ENCODE data around the gene TUBGCP3. TPM values are rescaled to one million over a fixed set of nuclear protein-coding genes. Genes with fewer than 3 reads are reported as not detected.
A peak's percentile ranks its signal among the peaks of the same experiment; 100 is the strongest.

Gene TUBGCP3
- total RNA-seq, 1 donor, result 17.0 TPM

DNA sequence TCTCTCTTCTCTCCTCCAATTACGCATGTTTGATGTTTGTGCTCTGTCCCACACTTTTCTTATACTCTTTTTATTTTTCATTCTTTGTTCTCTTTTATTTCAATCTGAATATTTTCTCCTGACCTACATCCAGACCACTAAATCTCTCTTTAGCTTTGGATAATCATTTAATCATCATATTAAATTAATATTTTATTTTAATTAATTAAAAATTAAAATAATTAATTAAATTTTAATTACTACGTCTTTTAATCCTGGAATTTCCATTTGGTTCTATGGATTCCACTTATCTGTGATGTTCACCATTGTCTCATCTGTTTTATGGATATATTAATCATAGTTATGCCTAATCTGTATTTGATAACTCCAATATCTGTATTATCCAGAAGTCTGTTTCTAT is 149.4 kb downstream of the TUBGCP3 start:
- H3K27ac ChIP-seq (ENCODE audit: low read depth, low read length), result no peak overlapping the region
- DNase-seq (ENCODE audit: insufficient read length, low spot score, missing footprints), result peak; percentile 22
- H3K4me2 ChIP-seq (ENCODE audit: insufficient read depth, low read length), result no peak overlapping the region
- H4K20me1 ChIP-seq (ENCODE audit: insufficient read depth, low read length), result no peaks in the 10 kb centered on the region
- no peaks in the 10 kb centered on the region for H3K4me1 ChIP-seq (ENCODE audit: insufficient read depth, low read length)
- TF ChIP-seq, protein P1, sequence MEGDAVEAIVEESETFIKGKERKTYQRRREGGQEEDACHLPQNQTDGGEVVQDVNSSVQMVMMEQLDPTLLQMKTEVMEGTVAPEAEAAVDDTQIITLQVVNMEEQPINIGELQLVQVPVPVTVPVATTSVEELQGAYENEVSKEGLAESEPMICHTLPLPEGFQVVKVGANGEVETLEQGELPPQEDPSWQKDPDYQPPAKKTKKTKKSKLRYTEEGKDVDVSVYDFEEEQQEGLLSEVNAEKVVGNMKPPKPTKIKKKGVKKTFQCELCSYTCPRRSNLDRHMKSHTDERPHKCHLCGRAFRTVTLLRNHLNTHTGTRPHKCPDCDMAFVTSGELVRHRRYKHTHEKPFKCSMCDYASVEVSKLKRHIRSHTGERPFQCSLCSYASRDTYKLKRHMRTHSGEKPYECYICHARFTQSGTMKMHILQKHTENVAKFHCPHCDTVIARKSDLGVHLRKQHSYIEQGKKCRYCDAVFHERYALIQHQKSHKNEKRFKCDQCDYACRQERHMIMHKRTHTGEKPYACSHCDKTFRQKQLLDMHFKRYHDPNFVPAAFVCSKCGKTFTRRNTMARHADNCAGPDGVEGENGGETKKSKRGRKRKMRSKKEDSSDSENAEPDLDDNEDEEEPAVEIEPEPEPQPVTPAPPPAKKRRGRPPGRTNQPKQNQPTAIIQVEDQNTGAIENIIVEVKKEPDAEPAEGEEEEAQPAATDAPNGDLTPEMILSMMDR (IDR thresholded peaks at IDR 0.05; ENCODE audit: extremely low read depth, low read depth, low read length), result no peak
- H3K27me3 ChIP-seq (ENCODE audit: insufficient read depth, low read length), result peaks cover 6% of the 10 kb centered on the region
- H3K36me3 ChIP-seq (ENCODE audit: insufficient read depth, low read length), result no peaks in the 10 kb centered on the region
- no peaks in the 10 kb centered on the region for H3K79me2 ChIP-seq (ENCODE audit: insufficient read depth, low read length)
- no peak overlapping the region for H3K4me3 ChIP-seq (ENCODE audit: insufficient read depth, low read length)
- H3K9me3 ChIP-seq (ENCODE audit: low read depth, low read length), result peaks cover 2% of the 10 kb centered on the region
- H2AFZ ChIP-seq (ENCODE audit: low read length), result no peak overlapping the region

DNA sequence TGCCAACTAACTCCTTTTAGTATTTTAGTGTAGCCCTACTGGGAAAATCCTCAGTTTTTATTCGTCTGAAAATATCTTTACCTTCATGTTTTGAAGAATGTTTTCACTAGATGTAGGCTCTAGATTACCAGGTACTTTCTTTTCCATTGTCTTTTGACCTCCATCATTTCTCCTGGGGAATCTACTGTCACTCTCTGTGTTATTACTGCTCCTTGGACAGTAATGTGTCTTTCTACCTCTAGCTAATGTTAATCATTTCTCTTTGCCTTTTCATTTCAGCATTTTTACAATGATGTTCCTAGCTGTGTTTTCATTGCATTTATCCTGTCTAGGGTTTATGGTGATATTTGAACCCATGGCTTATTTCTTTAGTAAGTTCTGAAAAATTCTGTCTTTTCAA is 149.9 kb downstream of the TUBGCP3 start:
- no peak overlapping the region for H3K27ac ChIP-seq (ENCODE audit: low read depth, low read length)
- no peaks in the 10 kb centered on the region for H4K20me1 ChIP-seq (ENCODE audit: insufficient read depth, low read length)

DNA sequence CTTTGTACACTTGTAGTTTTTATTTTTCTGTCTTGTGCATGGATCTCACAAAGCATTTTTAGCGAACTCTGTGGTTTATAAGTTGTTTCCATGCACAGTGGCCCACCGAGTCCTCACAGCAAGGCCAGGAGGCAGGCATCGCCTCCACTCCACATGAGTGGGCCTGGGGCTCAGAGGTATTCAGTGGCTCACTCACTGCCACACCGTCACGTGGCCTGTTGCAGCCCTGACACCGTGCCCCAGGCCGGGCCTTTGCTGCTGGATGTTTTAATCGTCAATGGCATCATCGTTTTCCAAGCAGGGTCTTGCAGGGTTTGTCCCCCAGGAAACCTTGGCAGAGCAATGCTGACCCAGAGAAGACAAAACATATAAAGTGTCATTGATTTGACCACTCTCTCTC is 152.0 kb downstream of the TUBGCP3 start:
- Histone ChIP-seq H3K9me3 (ENCODE audit: low read depth, low read length) (peaks cover 2% of the 10 kb centered on the region), H2AFZ (ENCODE audit: low read length) (no peak overlapping the region), H3K27ac (ENCODE audit: low read depth, low read length) (no peak overlapping the region), H3K79me2 (ENCODE audit: insufficient read depth, low read length) (no peaks in the 10 kb centered on the region), H3K27me3 (ENCODE audit: insufficient read depth, low read length) (no peaks in the 10 kb centered on the region), H3K4me2 (ENCODE audit: insufficient read depth, low read length) (no peak overlapping the region), H3K4me1 (ENCODE audit: insufficient read depth, low read length) (no peaks in the 10 kb centered on the region), H4K20me1 (ENCODE audit: insufficient read depth, low read length) (no peaks in the 10 kb centered on the region), H3K4me3 (ENCODE audit: insufficient read depth, low read length) (no peak overlapping the region), H3K36me3 (ENCODE audit: insufficient read depth, low read length) (no peaks in the 10 kb centered on the region)
- peak; percentile 35 for DNase-seq (ENCODE audit: insufficient read length, low spot score, missing footprints)
- TF ChIP-seq, protein P1 (IDR thresholded peaks at IDR 0.05; ENCODE audit: extremely low read depth, low read depth, low read length), result no peak

More for the DNA sequence above, 149.9 kb downstream of the TUBGCP3 start:
- Histone ChIP-seq H3K4me3 (ENCODE audit: insufficient read depth, low read length) (no peak overlapping the region), H3K4me2 (ENCODE audit: insufficient read depth, low read length) (no peak overlapping the region), H3K36me3 (ENCODE audit: insufficient read depth, low read length) (no peaks in the 10 kb centered on the region), H3K27me3 (ENCODE audit: insufficient read depth, low read length) (peaks cover 2% of the 10 kb centered on the region), H2AFZ (ENCODE audit: low read length) (no peak overlapping the region), H3K4me1 (ENCODE audit: insufficient read depth, low read length) (no peaks in the 10 kb centered on the region), H3K9me3 (ENCODE audit: low read depth, low read length) (peaks cover 2% of the 10 kb centered on the region), H3K79me2 (ENCODE audit: insufficient read depth, low read length) (no peaks in the 10 kb centered on the region)
- TF ChIP-seq, protein P1 (IDR thresholded peaks at IDR 0.05; ENCODE audit: extremely low read depth, low read depth, low read length), result no peak
- DNase-seq (ENCODE audit: insufficient read length, low spot score, missing footprints), result no peak

Other genes with a start within 250 kb of the TUBGCP3 start
- not detected in 2 replicates for gene SPACA7, start 211.8 kb downstream of the TUBGCP3 start, total RNA-seq
- 7.6 and 7.7 TPM in 2 replicates for gene ATP11A, start 101.9 kb upstream of the TUBGCP3 start, total RNA-seq

Measured in osteoblast (primary cell).